Neutrophil (primary cell): ENCODE results near the gene CKS1B.

ENCODE experiments used
- H3K27ac ChIP-seq: fragments of 200-600 bp; sonication (generic); 2 replicates; pipeline ENCODE4 v1.5.1; 2016; ENCODE audit warnings: mild to moderate bottlenecking, moderate library complexity
- H3K27me3 ChIP-seq: fragments of 200-600 bp; sonication (generic); 2 replicates; pipeline ENCODE4 v1.6.0; 2016; ENCODE audit warnings: mild to moderate bottlenecking
- H3K36me3 ChIP-seq: fragments of 200-600 bp; sonication (generic); 2 replicates; pipeline ENCODE4 v1.5.1; 2017
- H3K4me1 ChIP-seq, 2 experiments: fragments of 200-600 bp in 1 of 2; sonication (generic) in 1 of 2; 1 replicate in 1 of 2; 2 replicates in 1 of 2; pipeline versions ENCODE4 v1.5.1 to v1.6.1; 2013 to 2016; ENCODE audit warnings: low read depth in 1 of 2, low read length in 1 of 2, mild to moderate bottlenecking in 1 of 2, moderate library complexity in 1 of 2; ENCODE audit not compliant: control insufficient read depth in 1 of 2, insufficient read depth in 1 of 2
- H3K4me3 ChIP-seq, 2 experiments: fragments of 200-600 bp in 1 of 2; sonication (generic) in 1 of 2; 1 replicate in 1 of 2; 2 replicates in 1 of 2; pipeline ENCODE4 v1.5.1; 2013 to 2016; ENCODE audit warnings: low read depth in 1 of 2, low read length in 1 of 2, mild to moderate bottlenecking in 1 of 2, moderate library complexity in 1 of 2
- H3K9me3 ChIP-seq: fragments of 200-600 bp; sonication (generic); 2 replicates; pipeline ENCODE4 v1.5.1; 2016
- CTCF ChIP-seq: fragments of 200-600 bp; sonication (generic); IDR thresholded peaks from 2 replicates; pipeline ENCODE4 v1.5.1; 2016; ENCODE audit warnings: antibody characterized with exemption

The CKS1B gene

GRCh38 chr1:154960446-154961136 is 13.9 kb upstream of the CKS1B start:
- H3K36me3 ChIP-seq = peaks cover 40% of the 10 kb centered on the region
- H3K27me3 ChIP-seq = no peaks in the 10 kb centered on the region
- peak overlapping the region; percentile 98 for H3K27ac ChIP-seq
- peak overlapping the region; percentile 88 to 99 for H3K4me3 ChIP-seq
- H3K9me3 ChIP-seq = no peaks in the 10 kb centered on the region
- no peak for TF ChIP-seq CTCF
- peaks cover 31 to 39% of the 10 kb centered on the region in 2 experiments for H3K4me1 ChIP-seq

DNA sequence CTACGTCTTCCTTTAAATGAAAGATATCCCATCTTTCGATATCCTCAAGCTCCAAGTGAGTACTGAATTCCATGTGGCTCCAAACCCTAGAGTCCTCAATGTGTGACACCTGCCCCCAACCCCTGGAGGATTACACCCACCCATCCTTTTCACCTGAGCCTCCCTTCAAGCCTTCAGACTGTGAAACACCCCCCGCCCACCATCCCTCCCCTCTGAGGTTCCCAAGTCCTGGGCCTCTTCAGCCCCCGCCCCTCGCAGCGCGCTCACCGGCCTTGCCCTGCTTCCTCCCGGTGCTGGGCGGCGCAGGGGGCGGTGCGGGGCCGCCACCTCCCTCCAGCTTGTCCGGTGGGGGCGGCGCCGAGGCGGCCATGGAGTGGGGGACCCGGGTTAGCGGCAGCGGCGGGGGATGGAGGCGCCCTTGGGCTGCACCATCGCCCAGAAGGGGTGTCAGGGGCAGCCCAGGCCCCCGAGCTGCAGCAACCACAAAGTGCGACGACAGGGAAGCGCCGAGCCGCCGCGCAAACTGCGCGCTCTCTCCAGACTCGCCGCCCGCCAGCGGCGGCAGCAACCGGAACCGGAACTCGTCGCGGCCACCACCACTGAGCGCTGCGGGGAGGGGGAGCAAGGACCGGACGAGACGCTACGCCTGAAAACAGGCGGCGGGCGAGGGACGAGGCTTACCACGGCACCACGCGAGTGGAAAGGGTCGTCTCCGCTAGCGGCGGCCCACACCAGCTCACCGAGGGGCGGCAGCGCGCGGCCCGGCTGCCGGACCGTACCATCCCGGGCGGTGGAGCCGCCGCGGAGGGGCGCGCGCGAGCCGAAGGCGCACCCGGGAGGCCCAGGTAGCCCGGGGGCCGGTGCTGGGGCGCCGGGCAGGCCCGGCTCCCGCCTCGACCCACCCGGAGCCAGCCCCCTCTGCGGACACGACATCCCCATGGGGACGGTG is 13.0 kb upstream of the CKS1B start, which contains the start of gene PYGO2:
Gene PYGO2, minus strand, starts transcription at position 576 of the 949 bp plus-strand sequence. Its CDS starts 206 bp downstream, at position 370.
- H3K4me1 ChIP-seq = peaks cover 24 to 34% of the 10 kb centered on the region in 2 experiments
- peak; percentile 88 for TF ChIP-seq CTCF
- H3K9me3 ChIP-seq = no peaks in the 10 kb centered on the region
- peaks cover 49% of the 10 kb centered on the region for H3K36me3 ChIP-seq
- H3K27me3 ChIP-seq = no peaks in the 10 kb centered on the region
- H3K4me3 ChIP-seq = peak within 1 kb of the TSS; percentile 88 to 99
- H3K27ac ChIP-seq = peak within 1 kb of the TSS; percentile 98

DNA sequence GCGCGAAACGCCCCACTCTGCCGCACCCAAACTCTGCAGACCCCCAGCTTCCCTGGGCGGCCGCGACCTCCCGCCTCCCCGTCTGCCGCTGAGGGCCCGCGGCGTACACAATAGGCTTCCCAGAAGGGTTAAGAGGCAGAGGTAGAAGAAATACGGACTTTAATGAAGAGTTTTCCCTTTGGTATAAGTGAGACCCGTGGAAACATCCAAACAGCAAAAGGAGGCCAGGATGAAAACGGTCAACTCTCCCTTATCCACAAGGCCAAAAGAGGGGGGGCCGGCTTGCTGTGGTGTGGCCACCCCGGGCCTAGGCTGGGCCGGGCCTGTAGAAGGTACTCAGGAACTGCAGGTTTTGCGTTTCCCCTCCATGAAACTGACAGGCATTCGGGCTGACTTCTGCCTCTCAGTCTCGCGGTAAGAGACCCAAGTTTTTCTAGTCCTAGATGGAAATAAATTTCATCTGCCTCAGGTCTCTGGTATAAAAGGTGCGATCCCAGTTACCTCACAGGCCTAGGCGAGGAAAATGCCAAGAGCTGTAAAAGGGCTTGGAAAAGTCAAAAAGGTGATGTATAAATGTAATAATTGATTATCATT is 12.2 kb upstream of the CKS1B start:
- H3K27ac ChIP-seq = peak overlapping the region; percentile 98
- peaks cover 21 to 27% of the 10 kb centered on the region in 2 experiments for H3K4me1 ChIP-seq
- H3K27me3 ChIP-seq = no peaks in the 10 kb centered on the region
- peak overlapping the region; percentile 88 to 99 for H3K4me3 ChIP-seq
- H3K9me3 ChIP-seq = no peaks in the 10 kb centered on the region
- H3K36me3 ChIP-seq = peaks cover 57% of the 10 kb centered on the region
- no peak for TF ChIP-seq CTCF

- Histone ChIP-seq H3K36me3 (peaks cover 63% of the 10 kb centered on the region), H3K4me3 (no peak overlapping the region), H3K27ac (peak overlapping the region; percentile 98), H3K27me3 (no peaks in the 10 kb centered on the region), H3K9me3 (no peaks in the 10 kb centered on the region), H3K4me1 (peaks cover 21 to 27% of the 10 kb centered on the region in 2 experiments)
- no peak for TF ChIP-seq CTCF
Measured at GRCh38 chr1:154962795-154963330, 11.6 kb upstream of the CKS1B start.

DNA sequence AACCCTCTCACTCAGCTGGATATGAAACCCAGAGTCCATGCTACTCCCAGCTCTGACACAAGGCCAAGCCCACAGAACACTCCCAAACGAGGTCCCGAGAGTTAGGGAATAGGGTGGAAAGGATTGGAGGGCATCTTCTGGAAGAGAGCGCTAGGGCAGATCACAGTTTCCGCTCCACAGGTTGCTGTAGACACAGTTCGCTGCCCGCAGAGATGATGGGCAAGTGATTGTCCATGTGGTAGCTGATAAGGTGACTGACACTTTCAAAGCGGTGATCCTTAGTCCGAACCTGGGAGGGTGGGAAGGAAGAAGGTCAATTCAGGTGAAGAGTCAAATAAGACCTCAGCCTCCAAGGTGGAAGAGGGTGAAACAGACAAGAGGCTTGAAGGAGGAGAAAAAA is 10.8 kb upstream of the CKS1B start:
- Histone ChIP-seq H3K4me1 (peaks cover 21 to 27% of the 10 kb centered on the region in 2 experiments), H3K36me3 (peaks cover 67% of the 10 kb centered on the region), H3K27ac (peak overlapping the region; percentile 13), H3K27me3 (no peaks in the 10 kb centered on the region), H3K9me3 (no peaks in the 10 kb centered on the region), H3K4me3 (no peak overlapping the region)
- TF ChIP-seq CTCF = no peak
